ENCODE results near the gene PIRT.

The PIRT gene

GRCh38 chr17:10815319-10815718 is 22.6 kb downstream of the PIRT start:
- DNase-seq: no peak

GRCh38 chr17:10814075-10814474 is 23.8 kb downstream of the PIRT start:
- no peak for DNase-seq

GRCh38 chr17:10812674-10813073 is 25.2 kb downstream of the PIRT start:
- DNase-seq: peak; percentile 64

GRCh38 chr17:10809605-10810004 is 28.3 kb downstream of the PIRT start:
- DNase-seq: no peak

- no peak for DNase-seq
Measured at GRCh38 chr17:10807704-10808128, 30.2 kb downstream of the PIRT start.

GRCh38 chr17:10806545-10807262 is 31.2 kb downstream of the PIRT start:
- no peak for DNase-seq

- DNase-seq: no peak
Measured at GRCh38 chr17:10805911-10806310, 32.0 kb downstream of the PIRT start.

- DNase-seq: no peak
Measured at GRCh38 chr17:10804546-10804945, 33.3 kb downstream of the PIRT start.

GRCh38 chr17:10803830-10804475 is 33.9 kb downstream of the PIRT start, which contains the start of gene TMEM238L:
TSS of gene TMEM238L (minus strand) at chr17:10804099. CDS start at chr17:10803963, 136 bp downstream.
- DNase-seq: no peak

- no peak for DNase-seq
Measured at GRCh38 chr17:10803350-10803749, 34.5 kb downstream of the PIRT start.

GRCh38 chr17:10802496-10803284 is 35.2 kb downstream of the PIRT start:
- no peak for DNase-seq

- no peak for DNase-seq
Measured at GRCh38 chr17:10799407-10799806, 38.5 kb downstream of the PIRT start.

- DNase-seq: no peak
Measured at GRCh38 chr17:10798910-10799309, 39.0 kb downstream of the PIRT start.

GRCh38 chr17:10798332-10798749 is 39.5 kb downstream of the PIRT start:
- peak; percentile 46 for DNase-seq

GRCh38 chr17:10797476-10798328 is 40.2 kb downstream of the PIRT start:
- DNase-seq: no peak

- no peak for DNase-seq
Measured at GRCh38 chr17:10793816-10794215, 44.1 kb downstream of the PIRT start.

GRCh38 chr17:10793256-10793655 is 44.6 kb downstream of the PIRT start:
- no peak for DNase-seq

GRCh38 chr17:10792151-10792550 is 45.7 kb downstream of the PIRT start:
- no peak for DNase-seq

GRCh38 chr17:10790491-10791401 is 47.1 kb downstream of the PIRT start:
- DNase-seq: peak; percentile 79

- DNase-seq: no peak
Measured at GRCh38 chr17:10789694-10790271, 48.1 kb downstream of the PIRT start.
